GM20431 (cell line): Measurements from ENCODE around the gene TNN.
"Not testable (repeated sequence)": the region's sequence is repeated elsewhere in the genome, so short reads cannot be mapped to it uniquely, and the experiment has no call there.

Source experiments
- in situ Hi-C: fragments of 300-500 bp; cut with MseI, MboI; formaldehyde crosslinking; loops from one replicate; pipeline ENCODE4 v1.15.0; 2020; ENCODE audit warnings: low sequenced_read_pairs; ENCODE audit not compliant: unreplicated experiment

Gene TNN, protein sequence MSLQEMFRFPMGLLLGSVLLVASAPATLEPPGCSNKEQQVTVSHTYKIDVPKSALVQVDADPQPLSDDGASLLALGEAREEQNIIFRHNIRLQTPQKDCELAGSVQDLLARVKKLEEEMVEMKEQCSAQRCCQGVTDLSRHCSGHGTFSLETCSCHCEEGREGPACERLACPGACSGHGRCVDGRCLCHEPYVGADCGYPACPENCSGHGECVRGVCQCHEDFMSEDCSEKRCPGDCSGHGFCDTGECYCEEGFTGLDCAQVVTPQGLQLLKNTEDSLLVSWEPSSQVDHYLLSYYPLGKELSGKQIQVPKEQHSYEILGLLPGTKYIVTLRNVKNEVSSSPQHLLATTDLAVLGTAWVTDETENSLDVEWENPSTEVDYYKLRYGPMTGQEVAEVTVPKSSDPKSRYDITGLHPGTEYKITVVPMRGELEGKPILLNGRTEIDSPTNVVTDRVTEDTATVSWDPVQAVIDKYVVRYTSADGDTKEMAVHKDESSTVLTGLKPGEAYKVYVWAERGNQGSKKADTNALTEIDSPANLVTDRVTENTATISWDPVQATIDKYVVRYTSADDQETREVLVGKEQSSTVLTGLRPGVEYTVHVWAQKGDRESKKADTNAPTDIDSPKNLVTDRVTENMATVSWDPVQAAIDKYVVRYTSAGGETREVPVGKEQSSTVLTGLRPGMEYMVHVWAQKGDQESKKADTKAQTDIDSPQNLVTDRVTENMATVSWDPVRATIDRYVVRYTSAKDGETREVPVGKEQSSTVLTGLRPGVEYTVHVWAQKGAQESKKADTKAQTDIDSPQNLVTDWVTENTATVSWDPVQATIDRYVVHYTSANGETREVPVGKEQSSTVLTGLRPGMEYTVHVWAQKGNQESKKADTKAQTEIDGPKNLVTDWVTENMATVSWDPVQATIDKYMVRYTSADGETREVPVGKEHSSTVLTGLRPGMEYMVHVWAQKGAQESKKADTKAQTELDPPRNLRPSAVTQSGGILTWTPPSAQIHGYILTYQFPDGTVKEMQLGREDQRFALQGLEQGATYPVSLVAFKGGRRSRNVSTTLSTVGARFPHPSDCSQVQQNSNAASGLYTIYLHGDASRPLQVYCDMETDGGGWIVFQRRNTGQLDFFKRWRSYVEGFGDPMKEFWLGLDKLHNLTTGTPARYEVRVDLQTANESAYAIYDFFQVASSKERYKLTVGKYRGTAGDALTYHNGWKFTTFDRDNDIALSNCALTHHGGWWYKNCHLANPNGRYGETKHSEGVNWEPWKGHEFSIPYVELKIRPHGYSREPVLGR (N-terminal part only)

DNA sequence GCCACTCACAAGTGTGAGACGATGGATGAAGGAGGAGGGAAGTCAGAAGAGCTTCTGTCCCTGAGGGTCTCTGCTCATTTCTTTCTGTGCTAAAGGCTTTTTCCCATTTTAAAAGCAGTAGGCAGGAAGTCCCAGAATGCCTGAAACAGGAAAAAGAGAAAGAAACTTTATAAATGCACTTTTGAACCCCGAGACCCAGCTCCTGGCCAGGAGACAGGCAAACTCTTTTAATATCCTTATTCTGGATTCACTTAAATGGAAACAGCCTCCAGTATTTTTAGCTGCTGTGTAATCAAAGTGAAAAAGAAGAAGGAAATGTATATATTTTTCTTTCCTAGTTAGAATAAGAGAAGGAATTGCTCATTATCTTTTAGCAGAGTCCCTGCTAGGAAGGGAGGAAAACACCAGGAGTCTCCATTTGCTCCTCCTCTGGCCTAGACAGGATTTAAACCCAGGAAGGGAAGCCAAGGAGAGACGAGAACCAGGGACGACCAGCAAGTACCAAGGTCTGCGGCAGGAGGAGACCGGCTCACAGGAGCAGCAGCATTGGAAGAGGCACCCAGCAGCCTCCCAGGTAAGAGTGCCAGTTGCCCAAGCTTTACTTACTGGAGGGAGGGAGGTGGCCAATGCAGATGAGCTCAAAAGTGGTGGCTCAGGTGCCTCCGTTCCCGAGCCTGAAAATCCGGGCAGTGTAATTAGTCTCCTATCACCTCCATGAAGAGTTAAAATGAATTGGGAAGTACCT lies at the start of gene TNN:
Gene TNN (plus strand): TSS at position 472 of the 745 bp plus-strand sequence. CDS start 9,586 bp downstream, outside the sequence.
- in situ Hi-C loops, result no loop called here

DNA sequence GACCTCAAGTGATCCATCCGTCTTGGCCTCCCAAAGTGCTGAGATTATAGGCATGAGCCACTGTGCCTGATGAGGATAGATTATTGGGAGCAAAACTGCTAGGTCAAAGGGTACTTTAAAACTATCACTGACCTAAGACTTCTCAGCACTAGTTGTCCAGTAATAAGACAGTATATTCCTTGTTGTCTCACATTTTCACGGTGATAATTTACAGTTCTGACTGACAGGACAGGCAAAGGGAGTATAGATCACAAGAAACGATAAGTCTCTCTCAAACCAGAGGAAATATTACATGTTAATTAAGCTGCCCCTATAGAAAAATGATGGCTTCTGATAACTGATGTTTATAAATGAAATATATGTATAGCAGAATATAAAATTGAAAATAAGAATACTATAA lies 48.1 kb upstream of the TNN start:
- in situ Hi-C loops, result no loop called here

DNA sequence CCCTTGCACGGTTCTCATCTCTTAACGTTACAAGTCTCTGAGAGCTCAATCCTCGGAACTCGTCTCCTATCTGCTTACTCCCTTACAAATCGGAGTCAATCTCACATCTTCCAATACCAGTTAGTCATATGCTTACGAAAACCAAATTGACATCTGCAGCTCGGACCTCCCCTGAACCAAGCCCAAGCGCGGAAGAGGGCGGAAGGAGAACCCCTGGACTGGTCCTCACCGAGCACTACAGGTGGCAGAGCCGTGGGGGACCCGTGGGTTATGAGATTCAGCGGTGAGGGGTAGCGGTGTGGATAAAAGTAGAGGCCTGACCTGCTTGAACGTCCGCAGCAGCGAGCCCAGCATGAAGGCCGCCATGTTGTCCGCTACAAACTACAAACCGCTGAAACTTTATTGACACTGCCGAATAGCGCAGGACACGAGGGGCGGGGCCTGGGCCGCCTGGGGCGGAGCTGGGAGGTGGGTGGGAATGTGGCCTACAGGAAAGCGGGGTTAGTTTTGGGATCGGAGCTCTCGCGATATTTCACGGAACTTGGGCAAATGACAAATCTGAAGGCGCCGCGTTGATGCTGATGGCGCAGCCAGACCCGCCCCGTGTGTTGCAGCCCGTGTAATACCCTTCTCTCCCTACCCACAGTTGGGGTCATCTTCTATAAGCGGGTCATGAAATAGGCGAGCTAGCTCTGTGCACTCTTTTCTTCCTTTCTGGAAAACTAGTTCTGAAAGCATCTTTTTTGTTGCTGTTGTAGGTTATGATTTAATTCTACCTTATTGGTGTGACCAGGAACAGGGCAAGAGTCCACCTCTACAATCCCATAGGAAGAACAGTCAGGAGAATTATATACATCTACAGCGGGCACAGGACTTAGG lies 44.4 kb upstream of the TNN start, which contains the start of gene MRPS14:
Gene MRPS14 (minus strand): TSS at position 383 of the 879 bp plus-strand sequence. CDS start 17 bp downstream, at position 366.
- in situ Hi-C loops, result no loop called here

DNA sequence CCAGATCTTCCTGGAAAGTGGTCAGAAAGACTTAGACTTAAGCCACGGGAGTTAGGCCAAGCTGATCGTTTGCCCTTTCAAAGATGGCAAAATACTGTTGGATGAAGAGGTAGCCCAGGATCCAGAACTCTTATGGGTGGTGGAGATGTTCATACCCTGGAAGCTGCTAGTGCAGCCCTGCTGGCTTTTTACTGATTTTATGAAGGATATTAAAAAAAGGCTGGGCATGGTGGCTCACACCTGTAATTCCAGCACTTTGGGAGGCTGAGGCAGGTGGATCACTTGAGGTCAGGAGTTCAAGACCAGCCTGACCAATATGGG lies 43.8 kb upstream of the TNN start:
- in situ Hi-C loops, result not testable (repeated sequence)

DNA sequence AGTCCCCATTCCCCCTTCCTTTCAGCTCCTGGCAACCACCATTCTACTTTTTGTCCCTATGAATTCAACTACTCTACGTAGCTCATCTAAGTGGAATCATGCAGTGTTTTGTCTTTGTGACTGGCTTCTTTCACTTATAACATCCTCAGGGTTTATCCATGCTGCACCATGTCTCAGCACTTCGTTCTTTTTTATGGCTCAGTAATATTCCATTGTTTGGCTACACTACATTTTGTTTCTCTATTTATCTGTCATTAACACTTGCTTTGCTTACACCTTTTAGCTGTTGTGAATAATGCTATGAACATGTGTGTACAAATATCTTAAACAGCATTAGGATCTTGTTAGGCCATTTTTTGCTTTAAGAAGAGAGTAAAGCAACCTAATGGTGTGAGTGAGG lies 42.9 kb upstream of the TNN start:
- in situ Hi-C loops, result loop anchor here (25.0 kb wide), 1 partner anchor 288 kb away; no protein-coding TSS in a partner anchor

DNA sequence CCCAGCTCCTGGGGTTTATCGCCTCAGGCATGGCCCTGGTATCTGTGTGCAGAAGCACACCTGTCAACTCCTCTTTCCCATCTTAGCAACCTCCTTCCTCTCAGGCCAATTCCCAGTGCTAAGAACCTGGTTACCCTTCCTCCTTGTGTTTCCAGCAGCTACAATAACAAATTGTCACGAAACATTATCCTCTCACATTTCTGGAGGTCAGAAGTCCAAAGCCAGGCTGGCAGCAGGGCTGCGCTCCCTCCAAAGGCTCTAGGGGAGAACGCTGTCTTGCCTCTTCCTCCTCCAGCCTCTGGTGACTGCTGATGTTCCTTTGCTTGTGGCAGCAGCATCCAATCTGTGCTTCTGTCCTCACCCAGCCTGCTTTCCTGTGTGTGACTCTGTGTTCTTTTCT lies 33.7 kb upstream of the TNN start:
- in situ Hi-C loops, result loop anchor here (5.0 to 25.0 kb wide), 2 partner anchors 108 to 278 kb away; no protein-coding TSS in a partner anchor

DNA sequence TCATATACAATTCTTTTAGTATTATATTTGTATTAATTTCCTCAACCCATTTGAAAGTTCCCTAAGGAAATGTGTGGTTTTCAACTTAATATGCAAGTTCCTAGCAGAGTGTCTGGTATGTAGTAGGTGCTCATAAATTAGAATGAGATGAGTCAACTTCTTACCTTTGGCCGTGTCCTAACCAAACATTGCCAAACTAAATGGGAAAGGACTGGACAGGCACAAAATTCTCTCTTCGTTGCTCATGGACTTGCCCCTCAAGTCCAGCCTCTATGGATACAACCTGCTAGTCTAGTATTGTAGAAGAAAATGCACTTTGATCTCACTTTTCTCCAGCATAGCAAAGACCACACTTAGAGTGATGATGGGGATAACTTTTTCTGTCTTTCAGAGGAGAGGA lies 32.9 kb upstream of the TNN start:
- in situ Hi-C loops, result loop anchor here (5.0 to 25.0 kb wide), 2 partner anchors 108 to 278 kb away; no protein-coding TSS in a partner anchor

DNA sequence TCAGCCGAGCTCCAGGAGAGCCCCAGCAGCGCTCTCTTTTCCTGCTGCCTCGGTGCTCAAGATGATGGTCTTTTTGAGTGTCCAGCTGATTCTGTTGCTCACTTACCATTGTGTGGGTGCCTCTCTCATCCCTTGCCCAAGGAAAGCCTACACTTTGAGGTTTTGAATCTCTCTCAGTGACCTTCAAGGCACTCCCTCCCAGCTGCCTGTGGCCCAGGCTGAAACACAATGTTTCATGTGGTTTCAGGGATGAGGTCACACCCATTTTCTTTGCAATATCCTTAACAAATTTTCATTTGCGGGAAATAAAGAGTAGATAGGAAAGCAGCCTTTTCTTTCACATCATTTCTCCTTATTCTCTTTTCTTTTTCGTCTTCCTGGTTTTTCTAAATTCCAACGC lies 31.8 kb upstream of the TNN start:
- in situ Hi-C loops, result loop anchor here (25.0 kb wide), 1 partner anchor 276 kb away; no protein-coding TSS in a partner anchor

DNA sequence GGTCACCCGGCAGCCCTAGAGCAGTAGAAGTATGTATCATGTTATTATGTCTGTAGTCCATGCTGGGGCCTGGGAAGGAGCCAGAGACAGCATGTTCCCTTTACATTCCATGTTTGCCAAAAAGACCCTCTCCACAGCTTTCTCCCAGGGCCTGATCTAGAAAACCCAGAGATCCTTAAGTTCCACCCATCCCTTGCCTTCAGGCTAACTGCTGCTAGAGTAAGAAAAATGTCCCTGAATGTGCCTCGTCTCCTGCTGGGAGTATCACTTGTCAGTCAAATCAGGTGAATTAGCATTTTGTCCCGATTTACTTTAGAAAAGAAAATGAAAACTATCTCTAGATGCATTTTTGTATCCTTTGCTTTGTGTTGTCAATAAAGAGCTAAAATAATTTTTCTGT lies 31.2 kb upstream of the TNN start:
- in situ Hi-C loops, result loop anchor here (25.0 kb wide), 1 partner anchor 276 kb away; no protein-coding TSS in a partner anchor

DNA sequence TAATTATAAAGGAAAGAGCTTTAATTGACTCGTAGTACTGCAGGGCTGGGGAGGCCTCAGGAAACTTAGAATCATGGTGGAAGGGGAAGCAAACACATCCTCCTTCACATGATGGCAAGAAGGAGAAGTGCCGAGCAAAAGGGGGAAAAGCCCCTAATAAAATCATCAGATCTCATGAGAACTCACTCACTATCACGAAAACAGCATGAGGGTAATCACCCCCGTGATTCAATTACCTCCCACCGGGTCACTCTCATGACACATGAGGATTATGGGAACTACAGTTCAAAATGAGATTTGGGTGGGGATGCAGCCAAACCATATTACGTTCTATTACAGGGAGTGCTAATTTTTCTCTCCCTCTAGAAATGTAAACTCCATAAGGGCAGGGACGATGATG lies 30.2 kb upstream of the TNN start:
- in situ Hi-C loops, result loop anchor here (25.0 kb wide), 1 partner anchor 275 kb away; no protein-coding TSS in a partner anchor

DNA sequence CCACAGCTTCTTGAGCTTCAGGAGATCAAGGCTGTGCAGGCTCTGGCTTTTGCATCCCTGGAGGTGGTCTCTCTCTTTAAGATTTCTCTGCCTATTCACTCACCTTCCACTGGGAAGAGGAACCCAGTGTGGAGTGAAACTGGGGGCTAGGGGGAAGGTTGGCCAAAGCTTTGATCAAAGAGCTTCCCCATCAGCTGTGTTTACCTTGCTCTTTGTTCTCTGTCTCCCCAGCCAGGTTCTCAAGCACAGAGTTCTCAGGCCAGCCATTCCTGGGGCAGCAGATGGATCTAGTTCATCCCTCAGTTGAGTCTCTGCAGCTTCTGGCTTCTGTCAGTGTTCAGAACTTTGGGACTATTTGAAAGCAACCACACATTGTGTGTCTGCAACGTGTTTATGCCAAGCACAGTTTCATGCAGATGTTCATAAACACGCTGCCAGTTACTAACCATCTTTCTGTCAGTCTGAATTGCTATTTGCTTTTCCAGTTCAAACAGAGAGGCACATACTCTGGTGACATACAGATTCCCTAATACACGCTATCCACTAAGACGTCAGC lies 27.2 kb upstream of the TNN start:
- in situ Hi-C loops, result loop anchor here (25.0 kb wide), 1 partner anchor 272 kb away; no protein-coding TSS in a partner anchor

DNA sequence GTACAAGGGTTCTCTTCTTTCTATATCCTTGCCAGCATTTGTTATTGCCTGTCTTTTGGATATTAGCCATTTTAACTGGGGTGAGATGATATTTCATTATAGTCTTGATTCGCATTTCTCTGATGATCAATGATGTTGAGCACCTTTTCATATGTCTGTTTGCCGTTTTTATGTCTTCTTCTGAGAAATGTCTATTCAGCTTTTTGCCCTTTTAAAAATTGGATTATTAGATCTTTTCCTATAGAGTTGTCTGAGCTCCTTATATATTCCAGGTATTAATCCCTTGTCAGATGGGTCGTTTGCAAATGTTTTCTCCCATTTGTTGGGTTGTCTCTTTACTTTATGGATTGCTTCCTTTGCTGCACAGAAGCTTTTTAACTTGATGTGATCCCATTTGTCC lies 25.0 kb upstream of the TNN start:
- in situ Hi-C loops, result loop anchor here (25.0 kb wide), 1 partner anchor 270 kb away; no protein-coding TSS in a partner anchor

DNA sequence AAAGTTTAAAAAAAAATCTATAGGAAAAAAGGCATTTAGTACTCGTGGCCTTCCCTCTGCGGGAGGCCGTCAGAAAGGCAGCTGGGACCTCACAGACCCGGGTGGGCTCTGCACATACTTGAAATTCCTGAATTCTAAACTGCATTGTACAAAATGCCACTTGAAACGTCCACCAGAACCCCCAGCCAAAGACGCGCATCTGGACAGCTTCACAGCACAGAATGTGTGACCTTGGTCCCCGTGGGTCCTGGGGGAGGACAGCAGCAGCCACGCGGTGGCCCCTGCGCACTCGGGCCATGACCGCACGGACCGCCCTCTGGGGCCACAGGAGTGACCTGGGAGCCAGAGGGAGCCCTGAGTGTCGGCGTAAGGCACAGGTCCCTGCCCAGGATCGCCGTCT lies 23.8 kb upstream of the TNN start:
- in situ Hi-C loops, result loop anchor here (25.0 kb wide), 1 partner anchor 268 kb away; no protein-coding TSS in a partner anchor

DNA sequence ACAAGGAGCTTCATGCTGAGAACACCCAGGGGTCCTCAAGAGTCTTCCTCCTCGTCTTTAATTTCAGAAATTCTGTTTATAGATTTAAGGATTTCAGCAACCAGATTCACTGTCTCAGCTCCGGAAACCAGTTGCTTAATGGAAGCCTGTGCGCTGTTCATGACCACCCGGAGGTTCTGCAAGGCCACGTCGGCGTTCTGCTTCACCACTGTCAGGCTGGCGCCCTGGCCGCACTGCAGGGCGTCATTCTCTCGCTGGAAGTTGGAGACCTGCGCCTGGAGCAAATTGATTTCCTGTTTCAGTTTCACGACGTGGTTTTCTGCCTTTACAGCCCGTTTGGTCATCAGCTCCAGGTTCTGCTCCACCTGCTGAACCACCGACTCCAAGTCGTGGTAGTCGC lies 23.0 kb upstream of the TNN start:
- in situ Hi-C loops, result loop anchor here (25.0 kb wide), 1 partner anchor 268 kb away; no protein-coding TSS in a partner anchor

DNA sequence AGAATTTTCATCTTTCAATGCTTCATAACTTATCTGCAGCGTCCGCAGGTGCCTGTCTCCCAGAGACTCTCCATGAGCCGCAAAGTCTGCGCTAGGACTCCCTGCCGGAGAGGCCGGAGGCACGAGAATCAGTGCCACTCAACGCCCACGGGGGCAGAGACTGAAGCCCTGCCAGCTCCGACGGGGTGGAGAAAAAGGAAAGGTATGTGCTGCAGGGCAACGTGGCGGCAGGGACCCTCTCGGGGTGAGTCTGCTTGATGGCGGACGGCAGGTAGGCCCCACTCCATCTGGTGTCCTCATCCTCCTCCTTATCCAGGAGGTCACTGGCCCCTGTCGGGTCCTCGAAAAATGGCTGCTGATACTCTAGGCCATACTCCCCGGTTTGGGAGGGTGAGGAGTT lies 22.5 kb upstream of the TNN start:
- in situ Hi-C loops, result loop anchor here (25.0 kb wide), 1 partner anchor 267 kb away; no protein-coding TSS in a partner anchor

DNA sequence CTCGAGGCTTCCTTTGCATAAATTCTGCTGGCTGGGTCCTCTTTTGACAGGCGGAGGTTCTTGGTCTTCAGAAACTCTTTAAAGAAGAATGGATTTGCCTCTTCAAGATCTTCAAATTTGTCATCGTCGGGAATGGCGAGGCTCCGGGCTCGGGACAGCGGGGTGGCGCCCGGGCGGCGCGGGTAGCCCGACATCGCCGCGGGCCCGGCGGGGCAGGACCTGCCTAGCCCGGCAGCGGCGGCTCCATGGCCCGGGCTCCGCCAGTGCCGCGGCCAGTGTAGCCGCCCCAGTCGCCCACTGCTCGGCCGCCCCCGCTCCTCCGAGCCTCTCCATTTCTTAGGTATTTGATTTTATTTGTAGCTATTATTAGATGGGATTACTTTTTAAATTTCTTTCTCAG lies 22.1 kb upstream of the TNN start:
- in situ Hi-C loops, result loop anchor here (25.0 kb wide), 1 partner anchor 267 kb away; no protein-coding TSS in a partner anchor

DNA sequence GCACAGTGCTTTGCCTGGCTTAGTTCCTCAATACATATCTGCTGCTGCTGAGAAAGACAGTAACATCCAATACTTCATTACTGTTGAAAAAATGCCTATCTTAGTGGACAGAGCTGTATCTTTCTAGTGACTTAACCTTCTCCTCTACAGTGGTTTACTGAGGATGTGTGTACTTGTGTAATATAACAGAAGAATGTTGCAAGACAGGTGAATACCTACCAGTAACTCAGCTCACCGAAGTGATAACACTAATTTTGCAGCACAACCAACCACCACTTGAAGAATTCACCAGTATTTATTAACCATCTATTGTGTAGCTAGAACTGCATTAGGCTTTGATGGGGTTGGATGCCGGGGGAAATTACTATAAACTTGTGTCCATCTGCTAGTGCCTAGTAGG lies 16.6 kb upstream of the TNN start:
- in situ Hi-C loops, result no loop called here

DNA sequence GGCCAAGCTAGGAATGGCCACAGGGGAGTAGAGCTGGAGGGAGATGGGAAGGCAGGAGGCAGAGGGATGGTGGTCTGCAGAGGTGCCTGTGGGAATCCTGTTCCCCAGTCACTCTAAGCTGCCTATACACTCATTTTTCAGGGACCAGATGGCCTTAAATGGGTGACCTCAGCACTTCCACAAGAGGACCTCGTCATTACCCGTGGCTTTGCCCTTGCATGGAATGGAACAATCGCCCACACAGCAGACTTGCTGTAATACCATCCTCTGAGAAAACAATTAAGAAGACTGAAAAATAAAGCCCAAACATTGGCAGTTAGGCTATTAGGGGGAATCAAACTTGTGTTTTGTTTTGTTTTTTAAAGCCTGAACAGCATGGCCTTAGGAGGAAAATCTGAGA lies 12.9 kb upstream of the TNN start:
- in situ Hi-C loops, result no loop called here
